ENCODE data around the gene OR6X1.

The OR6X1 gene

GRCh38 chr11:123775715-123776549, 21.6 kb upstream of the OR6X1 start:
- Histone ChIP-seq H3K4me1 (ENCODE audit: insufficient read depth, low read length) (no peaks in the 10 kb centered on the region), H3K36me3 (ENCODE audit: insufficient read depth, low read length) (no peaks in the 10 kb centered on the region), H3K9ac (ENCODE audit: low read length) (no peak overlapping the region)

GRCh38 chr11:123775289-123775688, 21.0 kb upstream of the OR6X1 start:
- Histone ChIP-seq H3K9me3 (ENCODE audit: low read length) (no peaks in the 10 kb centered on the region), H3K27me3 (ENCODE audit: control insufficient read depth in 1 of 2, insufficient read depth in 2 of 2, low read length in 2 of 2) (no peaks in the 10 kb centered on the region), H3K4me3 (ENCODE audit: low read depth in 1 of 2, low read length in 2 of 2) (no peak overlapping the region), H3K4me1 (ENCODE audit: insufficient read depth, low read length) (no peaks in the 10 kb centered on the region), H3K27ac (ENCODE audit: low read depth, low read length) (no peak overlapping the region), H3K9ac (ENCODE audit: low read length) (no peak overlapping the region), H3K36me3 (ENCODE audit: insufficient read depth, low read length) (no peaks in the 10 kb centered on the region)

More at GRCh38 chr11:123775715-123776549, 21.6 kb upstream of the OR6X1 start:
- Histone ChIP-seq H3K9me3 (ENCODE audit: low read length) (no peaks in the 10 kb centered on the region), H3K27ac (ENCODE audit: low read depth, low read length) (no peak overlapping the region), H3K27me3 (ENCODE audit: control insufficient read depth in 1 of 2, insufficient read depth in 2 of 2, low read length in 2 of 2) (no peaks in the 10 kb centered on the region), H3K4me3 (ENCODE audit: low read depth in 1 of 2, low read length in 2 of 2) (no peak overlapping the region)

GRCh38 chr11:123773959-123774358, 19.6 kb upstream of the OR6X1 start:
- Histone ChIP-seq H3K4me1 (ENCODE audit: insufficient read depth, low read length) (no peaks in the 10 kb centered on the region), H3K36me3 (ENCODE audit: insufficient read depth, low read length) (no peaks in the 10 kb centered on the region), H3K4me3 (ENCODE audit: low read depth in 1 of 2, low read length in 2 of 2) (no peak overlapping the region), H3K27me3 (ENCODE audit: control insufficient read depth in 1 of 2, insufficient read depth in 2 of 2, low read length in 2 of 2) (no peaks in the 10 kb centered on the region), H3K27ac (ENCODE audit: low read depth, low read length) (no peak overlapping the region), H3K9ac (ENCODE audit: low read length) (no peak overlapping the region), H3K9me3 (ENCODE audit: low read length) (no peaks in the 10 kb centered on the region)

GRCh38 chr11:123773026-123773425, 18.7 kb upstream of the OR6X1 start:
- no peaks in the 10 kb centered on the region for H3K27me3 ChIP-seq (ENCODE audit: control insufficient read depth in 1 of 2, insufficient read depth in 2 of 2, low read length in 2 of 2)
- H3K36me3 ChIP-seq (ENCODE audit: insufficient read depth, low read length): no peaks in the 10 kb centered on the region
- H3K4me3 ChIP-seq (ENCODE audit: low read depth in 1 of 2, low read length in 2 of 2): no peak overlapping the region
- no peaks in the 10 kb centered on the region for H3K4me1 ChIP-seq (ENCODE audit: insufficient read depth, low read length)
- H3K9me3 ChIP-seq (ENCODE audit: low read length): no peaks in the 10 kb centered on the region
- no peak overlapping the region for H3K9ac ChIP-seq (ENCODE audit: low read length)
- no peak overlapping the region for H3K27ac ChIP-seq (ENCODE audit: low read depth, low read length)

- Histone ChIP-seq H3K27ac (ENCODE audit: low read depth, low read length) (no peak overlapping the region), H3K36me3 (ENCODE audit: insufficient read depth, low read length) (no peaks in the 10 kb centered on the region), H3K9ac (ENCODE audit: low read length) (no peak overlapping the region), H3K4me1 (ENCODE audit: insufficient read depth, low read length) (no peaks in the 10 kb centered on the region), H3K9me3 (ENCODE audit: low read length) (no peaks in the 10 kb centered on the region), H3K4me3 (ENCODE audit: low read depth in 1 of 2, low read length in 2 of 2) (no peak overlapping the region), H3K27me3 (ENCODE audit: control insufficient read depth in 1 of 2, insufficient read depth in 2 of 2, low read length in 2 of 2) (no peaks in the 10 kb centered on the region)
These were observed 17.3 kb upstream of the OR6X1 start for GRCh38 chr11:123771664-123772063.

GRCh38 chr11:123770712-123771111, 16.4 kb upstream of the OR6X1 start:
- Histone ChIP-seq H3K4me1 (ENCODE audit: insufficient read depth, low read length) (no peaks in the 10 kb centered on the region), H3K4me3 (ENCODE audit: low read depth in 1 of 2, low read length in 2 of 2) (no peak overlapping the region), H3K27ac (ENCODE audit: low read depth, low read length) (no peak overlapping the region), H3K9me3 (ENCODE audit: low read length) (no peaks in the 10 kb centered on the region), H3K9ac (ENCODE audit: low read length) (no peak overlapping the region), H3K27me3 (ENCODE audit: control insufficient read depth in 1 of 2, insufficient read depth in 2 of 2, low read length in 2 of 2) (no peaks in the 10 kb centered on the region), H3K36me3 (ENCODE audit: insufficient read depth, low read length) (no peaks in the 10 kb centered on the region)

GRCh38 chr11:123765601-123766000, 11.3 kb upstream of the OR6X1 start:
- Histone ChIP-seq H3K9me3 (ENCODE audit: low read length) (no peaks in the 10 kb centered on the region), H3K4me1 (ENCODE audit: insufficient read depth, low read length) (no peaks in the 10 kb centered on the region)

GRCh38 chr11:123762422-123762821, 8.1 kb upstream of the OR6X1 start:
- Histone ChIP-seq H3K36me3 (ENCODE audit: insufficient read depth, low read length) (no peaks in the 10 kb centered on the region), H3K27ac (ENCODE audit: low read depth, low read length) (no peak overlapping the region), H3K9me3 (ENCODE audit: low read length) (no peaks in the 10 kb centered on the region), H3K4me3 (ENCODE audit: low read depth in 1 of 2, low read length in 2 of 2) (no peak overlapping the region), H3K27me3 (ENCODE audit: control insufficient read depth in 1 of 2, insufficient read depth in 2 of 2, low read length in 2 of 2) (no peaks in the 10 kb centered on the region), H3K9ac (ENCODE audit: low read length) (no peak overlapping the region), H3K4me1 (ENCODE audit: insufficient read depth, low read length) (no peaks in the 10 kb centered on the region)

More at GRCh38 chr11:123765601-123766000, 11.3 kb upstream of the OR6X1 start:
- Histone ChIP-seq H3K36me3 (ENCODE audit: insufficient read depth, low read length) (no peaks in the 10 kb centered on the region), H3K27ac (ENCODE audit: low read depth, low read length) (no peak overlapping the region), H3K4me3 (ENCODE audit: low read depth in 1 of 2, low read length in 2 of 2) (no peak overlapping the region), H3K9ac (ENCODE audit: low read length) (no peak overlapping the region), H3K27me3 (ENCODE audit: control insufficient read depth in 1 of 2, insufficient read depth in 2 of 2, low read length in 2 of 2) (no peaks in the 10 kb centered on the region)

- H3K4me1 ChIP-seq (ENCODE audit: insufficient read depth, low read length): no peaks in the 10 kb centered on the region
- no peaks in the 10 kb centered on the region for H3K36me3 ChIP-seq (ENCODE audit: insufficient read depth, low read length)
- H3K4me3 ChIP-seq (ENCODE audit: low read depth in 1 of 2, low read length in 2 of 2): no peak overlapping the region
- no peaks in the 10 kb centered on the region for H3K9me3 ChIP-seq (ENCODE audit: low read length)
- no peaks in the 10 kb centered on the region for H3K27me3 ChIP-seq (ENCODE audit: control insufficient read depth in 1 of 2, insufficient read depth in 2 of 2, low read length in 2 of 2)
- H3K27ac ChIP-seq (ENCODE audit: low read depth, low read length): no peak overlapping the region
- H3K9ac ChIP-seq (ENCODE audit: low read length): no peak overlapping the region
These were observed 6.6 kb upstream of the OR6X1 start for GRCh38 chr11:123760894-123761293.

GRCh38 chr11:123757976-123758375, 3.7 kb upstream of the OR6X1 start:
- H3K27me3 ChIP-seq (ENCODE audit: control insufficient read depth in 1 of 2, insufficient read depth in 2 of 2, low read length in 2 of 2): no peaks in the 10 kb centered on the region
- no peak overlapping the region for H3K27ac ChIP-seq (ENCODE audit: low read depth, low read length)
- H3K4me3 ChIP-seq (ENCODE audit: low read depth in 1 of 2, low read length in 2 of 2): no peak overlapping the region
- no peaks in the 10 kb centered on the region for H3K4me1 ChIP-seq (ENCODE audit: insufficient read depth, low read length)
- H3K9ac ChIP-seq (ENCODE audit: low read length): no peak overlapping the region
- no peaks in the 10 kb centered on the region for H3K9me3 ChIP-seq (ENCODE audit: low read length)
- no peaks in the 10 kb centered on the region for H3K36me3 ChIP-seq (ENCODE audit: insufficient read depth, low read length)

- H3K27ac ChIP-seq (ENCODE audit: low read depth, low read length): no peak overlapping the region
- no peak overlapping the region for H3K4me3 ChIP-seq (ENCODE audit: low read depth in 1 of 2, low read length in 2 of 2)
- H3K27me3 ChIP-seq (ENCODE audit: control insufficient read depth in 1 of 2, insufficient read depth in 2 of 2, low read length in 2 of 2): no peaks in the 10 kb centered on the region
- no peaks in the 10 kb centered on the region for H3K4me1 ChIP-seq (ENCODE audit: insufficient read depth, low read length)
- H3K9ac ChIP-seq (ENCODE audit: low read length): no peak overlapping the region
- H3K36me3 ChIP-seq (ENCODE audit: insufficient read depth, low read length): no peaks in the 10 kb centered on the region
- H3K9me3 ChIP-seq (ENCODE audit: low read length): no peaks in the 10 kb centered on the region
These were observed 1.5 kb upstream of the OR6X1 start for GRCh38 chr11:123755813-123756212.

GRCh38 chr11:123755344-123755743, 1.0 kb upstream of the OR6X1 start:
- no peak overlapping the region for H3K4me3 ChIP-seq (ENCODE audit: low read depth in 1 of 2, low read length in 2 of 2)
- H3K9ac ChIP-seq (ENCODE audit: low read length): no peak overlapping the region
- no peaks in the 10 kb centered on the region for H3K9me3 ChIP-seq (ENCODE audit: low read length)
- no peaks in the 10 kb centered on the region for H3K36me3 ChIP-seq (ENCODE audit: insufficient read depth, low read length)
- no peaks in the 10 kb centered on the region for H3K4me1 ChIP-seq (ENCODE audit: insufficient read depth, low read length)
- no peaks in the 10 kb centered on the region for H3K27me3 ChIP-seq (ENCODE audit: control insufficient read depth in 1 of 2, insufficient read depth in 2 of 2, low read length in 2 of 2)
- H3K27ac ChIP-seq (ENCODE audit: low read depth, low read length): no peak overlapping the region

All from muscle layer of colon (tissue), 2 donors.